Measurements from ENCODE around the gene FLT1.

Gene FLT1

DNA sequence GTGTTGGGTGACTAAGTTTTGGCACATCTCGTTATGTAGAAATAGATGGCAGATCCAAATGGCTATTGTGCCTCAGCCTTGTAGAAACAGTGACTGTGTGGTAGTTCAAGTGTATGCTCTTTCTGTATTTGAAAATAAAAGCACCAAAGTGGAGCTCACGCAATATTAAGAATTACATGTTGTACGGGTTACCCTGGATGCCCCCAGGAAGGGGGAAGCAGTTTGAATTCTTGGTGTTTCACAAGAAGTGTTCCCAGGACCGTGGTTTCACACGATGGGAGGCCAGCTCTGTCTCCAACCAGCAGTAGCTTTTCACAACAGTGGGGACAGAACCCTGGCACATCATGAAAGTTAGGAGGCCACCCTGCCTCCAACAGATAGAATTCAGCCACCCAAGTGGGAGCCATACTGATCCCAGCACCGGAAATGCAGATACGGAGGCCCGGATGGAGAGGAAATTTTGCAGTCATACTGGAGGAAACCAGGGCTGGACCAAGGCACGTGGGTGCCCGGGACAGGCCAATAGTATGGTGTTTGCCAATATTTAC is 8.9 kb downstream of the FLT1 start:
- DNase-seq: no peak

DNA sequence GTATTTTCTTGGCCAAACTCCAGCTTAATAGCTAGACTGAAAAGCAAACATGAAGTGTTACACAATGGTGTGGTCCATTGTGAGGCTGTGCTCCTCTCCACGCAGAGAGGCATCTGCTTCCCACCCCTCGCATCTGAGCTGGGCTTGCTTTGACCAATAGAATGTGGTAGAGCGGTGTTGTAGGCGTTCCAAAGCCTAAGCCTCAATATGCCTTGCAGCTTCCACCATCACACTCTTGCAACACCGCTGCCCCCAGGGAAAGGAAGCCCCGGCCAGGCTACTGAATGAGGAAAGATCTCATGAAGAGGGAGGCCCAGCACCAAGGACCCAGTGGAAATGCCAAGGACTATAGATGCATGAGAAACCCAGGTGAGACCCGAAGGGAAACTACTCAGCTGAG is 9.4 kb downstream of the FLT1 start:
- DNase-seq: no peak

DNA sequence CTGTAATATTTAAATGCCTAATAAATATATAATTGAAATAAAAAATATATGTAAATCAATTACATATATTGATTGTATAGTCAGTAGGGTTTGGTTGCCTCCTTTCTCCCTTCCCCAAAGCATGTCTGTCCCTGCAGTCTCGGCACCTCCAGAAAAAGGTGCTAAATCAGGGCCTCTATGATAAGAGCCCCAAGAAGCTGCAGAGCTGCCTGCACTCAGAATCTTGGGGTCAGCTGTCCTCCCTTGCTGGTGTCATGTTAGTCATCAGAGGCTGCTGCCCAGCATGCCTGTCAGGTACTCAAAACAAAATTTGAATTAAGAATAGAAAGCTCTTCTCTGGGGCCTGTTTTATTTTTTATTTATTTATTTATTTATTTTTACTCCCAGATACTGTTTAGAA is 9.8 kb downstream of the FLT1 start:
- no peak for DNase-seq

DNA sequence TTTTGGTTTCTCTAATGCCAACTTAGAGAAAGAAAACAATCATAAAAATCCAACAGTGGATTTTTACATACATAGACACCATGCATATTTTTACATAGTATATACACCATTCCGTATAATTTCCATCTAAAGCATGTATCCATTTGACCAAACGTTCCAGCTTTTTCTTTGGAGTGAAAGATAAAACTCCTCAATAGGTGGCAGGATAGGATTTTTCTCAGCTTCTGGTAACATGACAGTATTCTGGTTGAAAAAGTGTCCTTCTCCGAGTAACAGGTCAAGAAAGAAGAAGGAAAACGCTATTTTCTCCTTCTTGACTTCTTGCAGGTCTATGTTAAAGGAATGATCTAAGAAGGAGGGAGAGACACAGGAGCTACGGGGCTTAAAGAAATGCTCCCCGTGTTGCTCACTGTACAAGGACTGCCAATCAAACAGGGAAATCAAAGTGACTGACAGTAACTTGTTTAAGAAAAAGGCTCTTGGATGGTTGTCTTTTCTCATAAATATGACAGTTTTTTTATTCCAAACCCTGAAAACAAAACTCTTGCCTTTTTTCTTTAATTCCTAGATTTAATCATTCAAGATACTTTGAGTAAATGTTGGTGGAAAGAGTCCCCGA is 11.5 kb downstream of the FLT1 start:
- DNase-seq: no peak

DNA sequence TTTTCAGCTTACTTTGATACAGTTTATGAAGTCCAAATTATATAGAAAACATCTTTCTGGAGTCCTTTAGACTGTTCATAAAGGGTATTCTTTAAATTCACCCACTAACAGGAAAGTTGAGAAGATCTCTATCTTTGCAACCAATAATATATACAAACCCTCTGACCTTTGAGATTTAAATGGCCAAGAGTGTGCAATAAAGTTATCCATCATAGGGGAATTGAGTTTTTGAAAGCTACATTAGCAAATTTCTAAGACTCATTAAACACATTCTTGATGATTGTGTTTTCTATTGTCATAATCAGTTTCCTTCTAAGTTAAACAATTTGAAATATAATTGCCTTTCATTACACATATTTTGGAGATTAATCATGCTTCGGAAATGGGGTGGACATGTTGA is 15.9 kb downstream of the FLT1 start:
- no peak for DNase-seq

DNA sequence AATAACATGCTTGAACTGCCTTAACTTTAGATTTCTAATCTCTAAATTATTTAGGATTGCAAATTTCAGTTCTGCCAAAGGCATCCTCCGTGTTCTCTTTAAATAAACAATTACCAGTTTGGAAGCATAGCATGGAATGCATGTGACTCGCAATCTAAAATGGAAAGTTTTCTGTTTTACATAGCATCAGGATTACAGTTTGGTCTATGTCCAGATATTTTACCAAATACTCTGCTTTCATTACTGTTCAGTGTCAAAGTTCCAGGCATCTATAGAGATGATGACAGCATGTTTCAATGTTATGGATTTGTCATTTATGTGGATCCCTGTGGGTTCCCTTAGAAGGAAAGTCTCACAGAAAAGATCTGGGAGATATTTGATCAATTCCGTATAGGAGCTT is 16.8 kb downstream of the FLT1 start:
- no peak for DNase-seq

DNA sequence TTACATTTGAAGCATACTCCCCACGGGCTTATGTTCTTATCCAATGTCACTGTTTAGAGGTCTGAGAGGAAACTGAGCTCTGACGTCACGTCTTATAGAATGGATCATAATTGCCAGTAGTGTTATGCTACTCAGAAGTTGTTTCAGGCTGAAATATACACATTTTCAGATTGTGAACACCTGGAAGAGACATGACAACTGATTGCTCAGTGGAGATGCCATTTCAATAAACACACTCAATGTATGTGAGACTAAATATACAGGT is 17.3 kb downstream of the FLT1 start:
- no peak for DNase-seq

DNA sequence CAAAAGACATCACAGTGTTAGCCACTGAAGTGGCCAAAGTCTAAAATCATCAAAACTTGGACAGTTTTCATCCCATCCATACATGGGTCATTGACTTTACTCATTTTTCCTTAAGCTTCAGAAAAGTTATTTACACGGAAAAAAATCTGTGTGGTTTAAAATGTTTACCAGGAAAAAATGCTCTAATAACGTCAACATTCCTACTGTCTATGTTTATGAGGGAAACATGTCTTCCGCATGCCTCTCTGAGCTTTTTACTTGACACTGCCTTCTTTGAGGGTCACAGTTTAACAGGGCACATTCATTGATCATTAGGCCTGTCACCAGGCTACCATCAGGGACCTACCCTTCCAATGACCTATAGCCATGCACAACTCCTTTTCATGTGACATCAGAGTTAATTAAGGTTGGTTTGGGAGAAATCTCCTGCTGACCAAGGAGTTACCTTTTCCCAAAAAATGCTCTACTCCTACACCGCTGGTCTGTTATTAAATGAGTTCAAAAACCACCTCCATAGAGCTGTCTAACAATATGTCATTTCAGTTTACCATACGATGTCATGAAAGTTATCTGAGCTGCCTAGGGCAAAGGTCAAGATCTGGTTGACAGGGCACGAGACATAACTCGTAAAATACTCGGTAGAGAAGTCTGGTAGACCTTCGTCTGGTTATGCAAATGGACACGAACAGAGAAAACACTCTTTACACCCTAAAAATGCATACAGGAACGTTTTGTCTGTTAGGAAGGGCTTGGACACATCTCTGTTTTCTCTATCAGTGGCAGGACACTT is 17.8 kb downstream of the FLT1 start:
- DNase-seq: no peak

DNA sequence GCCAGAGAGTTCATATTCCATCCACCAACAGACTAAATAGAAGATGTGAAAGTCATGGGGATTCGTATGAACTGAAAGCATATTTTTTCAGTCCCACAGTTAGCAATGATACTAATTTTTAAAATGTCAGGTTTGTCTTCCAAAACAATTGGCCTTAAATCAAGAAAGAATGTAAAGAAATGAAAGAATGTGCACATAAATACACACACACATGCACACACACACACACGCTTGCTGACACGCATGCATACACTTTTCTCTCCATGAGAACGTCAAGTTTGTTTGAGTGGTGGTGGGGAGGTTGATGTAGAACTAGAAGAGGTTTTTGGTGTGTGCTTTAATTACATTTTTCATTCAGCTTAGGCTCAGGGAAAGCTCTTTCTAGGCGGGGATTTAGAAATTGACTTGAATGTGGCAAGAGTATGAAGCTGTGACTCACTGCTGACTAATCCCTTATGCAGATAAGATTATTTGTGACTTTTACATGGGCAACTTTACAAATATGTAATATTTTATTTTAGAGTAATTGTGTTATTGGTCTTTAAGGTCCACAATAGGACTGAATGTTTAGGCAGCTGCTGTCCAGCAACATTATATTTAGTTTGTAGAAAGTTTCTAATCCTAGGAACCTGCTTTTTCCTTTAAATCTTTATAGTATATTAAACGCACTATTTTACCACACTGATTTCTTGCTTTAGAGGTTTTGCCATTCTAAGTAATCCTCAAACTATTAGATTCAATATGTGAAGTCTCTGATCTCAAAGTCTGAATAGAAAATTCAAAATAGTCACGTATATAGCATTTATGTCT is 18.8 kb downstream of the FLT1 start:
- DNase-seq: no peak

DNA sequence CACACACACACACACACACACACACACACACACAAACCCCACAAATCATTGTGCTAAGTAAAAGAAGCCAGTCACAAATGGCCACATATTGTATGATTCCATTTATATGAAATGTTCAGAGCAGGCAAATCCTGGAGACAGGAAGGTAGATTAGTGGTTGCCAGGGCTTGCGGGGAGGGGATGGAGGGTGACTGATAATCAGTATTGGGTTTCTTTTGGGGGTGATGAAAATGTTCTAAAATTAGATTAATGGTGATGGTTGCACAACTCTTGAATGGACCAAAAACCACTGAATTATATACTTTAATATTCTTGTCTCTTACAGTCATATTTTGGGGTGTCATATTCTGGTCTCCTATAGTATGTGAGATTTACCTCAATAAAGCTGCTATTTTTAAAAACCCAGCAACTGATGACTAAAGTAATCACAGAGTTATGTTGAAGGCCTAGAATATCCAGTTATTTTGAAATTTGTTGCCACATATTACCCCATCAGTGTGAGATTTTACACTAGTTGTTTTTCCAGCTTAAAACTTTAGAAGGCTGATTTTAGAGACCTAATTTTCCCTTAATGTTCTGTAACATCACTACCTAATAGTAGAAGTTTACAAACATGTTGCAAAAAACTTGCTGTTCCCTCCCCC is 20.3 kb downstream of the FLT1 start:
- DNase-seq: no peak

DNA sequence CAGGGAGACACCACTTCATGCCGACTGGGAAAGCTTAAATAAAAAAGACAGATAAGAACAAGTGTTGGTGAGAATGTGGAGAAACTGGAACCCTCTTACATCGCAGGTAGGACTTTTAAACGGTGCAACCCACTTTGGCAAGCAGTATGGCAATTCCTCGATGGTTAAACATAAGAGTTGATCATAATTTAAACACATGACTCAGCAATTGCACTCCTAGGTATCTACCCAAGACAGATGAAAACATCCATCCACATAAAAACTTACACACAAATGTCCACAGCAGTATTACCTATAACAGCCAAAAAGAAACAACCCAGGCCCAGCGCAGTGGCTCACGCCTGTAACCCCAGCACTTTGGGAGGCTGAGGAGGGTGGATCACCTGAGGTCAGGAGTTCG is 21.9 kb downstream of the FLT1 start:
- no peak for DNase-seq

DNA sequence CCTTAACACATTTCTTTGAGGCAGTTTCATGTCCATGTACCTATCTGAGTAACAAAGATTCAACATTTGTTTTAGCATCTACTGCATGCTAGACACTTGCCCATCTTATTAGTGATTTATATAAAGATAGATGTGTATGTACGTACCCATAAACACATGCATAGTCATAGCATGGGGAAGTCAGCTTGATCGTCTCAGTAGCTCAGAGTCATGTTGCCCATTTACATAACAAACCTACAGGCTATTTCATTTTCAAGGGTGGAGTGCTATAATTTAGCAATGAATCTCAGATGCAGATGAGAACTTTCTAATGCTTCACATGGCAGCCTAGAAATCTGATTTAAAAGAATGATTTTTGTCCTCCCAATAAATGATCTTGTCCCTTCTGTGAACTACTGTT is 23.5 kb downstream of the FLT1 start:
- no peak for DNase-seq

DNA sequence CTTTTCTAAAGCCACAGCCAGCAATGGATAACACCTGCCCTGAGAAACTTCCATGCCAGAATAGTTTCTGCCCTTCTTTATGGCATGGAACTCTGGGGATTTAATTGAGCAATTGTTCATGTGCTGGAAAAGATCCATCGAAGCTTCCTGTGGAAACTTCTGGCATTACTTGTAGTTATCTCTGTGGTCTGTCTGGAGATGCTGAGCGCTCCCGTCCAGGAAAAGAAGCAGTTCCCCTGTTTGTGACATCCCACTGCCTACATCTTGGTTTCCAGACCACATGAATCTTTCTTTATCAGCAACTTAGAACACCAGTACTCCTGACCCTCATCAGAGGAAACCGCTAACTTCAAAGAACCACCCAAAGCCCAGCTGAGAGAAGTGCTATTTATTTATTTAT is 24.6 kb downstream of the FLT1 start:
- no peak for DNase-seq

DNA sequence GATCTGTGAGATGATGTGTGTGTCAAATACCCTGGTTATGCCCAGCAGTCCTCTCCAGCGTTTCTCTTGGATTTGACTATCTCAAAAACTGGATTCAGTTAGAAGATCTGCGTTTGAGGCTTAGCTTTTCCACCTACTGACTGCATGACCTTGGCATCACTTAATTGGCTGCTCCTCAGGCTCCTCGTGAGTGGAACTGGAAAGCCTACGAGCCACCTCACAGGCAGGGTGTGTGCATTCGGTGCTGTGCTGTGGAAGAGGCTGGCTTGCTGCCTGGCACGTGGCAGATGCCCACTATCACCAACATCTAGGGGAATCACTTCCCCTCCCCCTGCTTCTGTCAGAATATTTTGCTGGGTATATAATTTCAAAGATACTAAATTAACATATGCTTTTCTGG is 25.6 kb downstream of the FLT1 start:
- DNase-seq: no peak

DNA sequence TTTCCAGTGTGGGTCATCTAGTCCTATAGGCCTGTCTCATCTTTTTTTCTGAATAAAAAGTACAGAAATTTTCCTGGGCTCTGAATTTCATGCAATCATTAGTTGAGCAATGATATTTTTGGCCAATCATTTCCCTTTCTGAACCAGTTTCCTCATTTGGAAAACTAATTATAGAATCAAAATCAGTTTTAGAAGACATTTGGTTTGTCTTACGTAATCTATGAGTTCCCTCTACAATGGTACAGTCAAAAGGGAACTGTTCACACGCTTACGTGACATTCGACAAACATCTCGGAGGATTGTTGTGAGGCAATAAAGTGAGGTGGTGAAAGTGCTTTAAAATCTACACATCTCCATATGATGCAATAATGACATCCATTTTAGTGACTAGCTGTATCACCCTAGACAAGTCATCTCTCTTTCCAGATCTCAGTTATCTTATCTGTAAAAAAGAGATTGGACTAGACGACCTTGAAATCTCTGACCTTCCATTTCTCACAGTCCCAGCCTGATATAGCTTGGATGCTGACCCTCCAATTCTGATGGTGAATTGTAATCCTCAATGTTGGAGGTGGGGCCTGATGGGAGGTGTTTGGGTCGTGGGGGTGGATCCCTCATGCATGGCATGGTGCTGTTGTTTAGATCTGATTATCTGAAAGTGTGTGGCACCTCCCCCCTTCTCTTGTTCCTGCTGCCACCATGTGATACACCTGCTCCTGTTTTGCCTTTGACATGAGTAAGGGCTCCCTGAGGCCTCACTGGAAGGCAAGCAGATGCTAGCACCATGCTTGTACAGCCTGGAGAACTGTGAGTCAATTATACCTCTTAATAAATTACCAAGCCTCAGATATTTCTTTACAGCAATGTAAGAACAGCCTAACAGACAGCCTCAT is 26.7 kb downstream of the FLT1 start:
- DNase-seq: no peak

DNA sequence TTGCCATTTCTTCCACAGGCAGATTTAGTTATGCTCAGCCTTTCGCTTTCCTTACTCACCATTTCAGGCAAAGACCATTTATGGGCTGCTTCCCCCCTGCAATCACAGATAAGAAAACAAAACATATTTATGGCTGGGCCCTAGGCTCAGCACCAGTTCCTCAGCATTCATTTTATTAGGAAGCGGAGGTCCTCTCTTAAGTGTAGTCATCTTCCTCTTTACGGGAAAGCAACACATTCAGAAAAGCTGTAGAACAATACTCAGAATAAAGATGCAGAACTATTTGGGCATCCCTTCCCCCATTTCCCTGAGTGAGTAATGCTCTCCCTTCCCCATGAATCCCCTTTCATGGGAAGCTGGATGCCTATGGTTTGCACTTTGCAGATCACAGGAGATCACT is 27.9 kb downstream of the FLT1 start:
- no peak for DNase-seq

DNA sequence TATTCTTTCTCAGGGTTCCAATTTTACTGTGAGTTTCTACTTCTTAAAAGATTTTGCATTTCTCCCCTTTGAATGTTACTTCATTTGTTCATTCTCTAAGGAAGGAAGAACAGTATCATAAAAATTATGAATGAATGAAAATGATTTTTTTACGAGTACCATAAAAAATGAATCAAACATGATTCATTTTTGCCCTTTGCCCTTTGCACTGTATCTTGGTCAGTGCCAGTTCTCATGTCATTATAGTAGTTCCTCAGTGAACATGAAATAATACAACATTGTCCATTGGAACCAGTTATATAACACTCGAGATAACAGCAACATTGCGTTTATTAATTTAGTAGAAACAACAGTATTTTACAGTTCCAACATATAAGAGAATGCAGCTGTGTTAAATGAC is 28.8 kb downstream of the FLT1 start:
- DNase-seq: no peak

DNA sequence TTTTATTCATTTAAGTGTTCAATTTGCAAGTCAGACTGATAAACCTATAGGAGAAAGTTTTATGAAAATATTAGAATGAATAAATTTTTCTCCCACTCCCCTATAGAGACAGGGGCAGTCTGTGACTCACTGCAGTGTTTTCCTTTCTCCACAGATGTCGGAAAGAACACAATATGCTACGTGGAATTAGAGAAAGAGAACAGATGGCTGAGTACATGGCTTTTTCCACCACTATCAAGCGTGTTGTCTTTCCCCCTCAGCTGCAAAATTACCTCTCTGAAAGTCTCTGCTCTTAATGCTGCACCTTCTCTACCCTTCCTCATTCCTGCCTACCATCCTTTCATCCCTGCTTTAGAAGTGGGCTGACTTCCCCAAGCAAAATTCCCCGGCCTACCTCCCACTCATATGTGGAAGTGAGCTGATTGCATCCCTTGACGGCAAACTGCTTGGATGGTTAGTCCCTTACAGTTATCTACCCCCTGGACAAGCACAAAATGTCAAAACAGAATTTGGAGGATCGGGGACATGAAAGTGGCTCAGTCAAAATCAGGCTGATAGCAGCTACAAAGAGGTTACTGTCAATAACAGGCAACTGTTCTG is 30.0 kb downstream of the FLT1 start:
- no peak for DNase-seq

DNA sequence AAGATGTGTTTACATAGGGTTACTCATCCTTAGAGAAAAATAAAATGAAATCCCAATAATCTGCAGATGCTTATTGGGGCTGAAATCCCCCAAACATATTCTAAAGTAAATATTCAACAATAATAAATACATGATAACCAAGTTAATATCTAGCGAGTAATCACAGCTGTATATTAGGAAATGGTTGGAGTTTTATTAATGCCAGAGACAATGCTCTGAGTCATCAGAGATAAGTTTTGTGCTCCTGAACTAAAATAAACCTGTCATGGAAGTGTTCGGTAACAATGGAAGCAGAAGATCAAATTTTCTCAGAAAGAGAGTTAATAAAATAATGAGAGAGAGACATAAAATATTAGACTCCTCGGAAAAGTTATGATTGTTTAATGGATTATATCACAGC is 31.4 kb downstream of the FLT1 start:
- DNase-seq: no peak

DNA sequence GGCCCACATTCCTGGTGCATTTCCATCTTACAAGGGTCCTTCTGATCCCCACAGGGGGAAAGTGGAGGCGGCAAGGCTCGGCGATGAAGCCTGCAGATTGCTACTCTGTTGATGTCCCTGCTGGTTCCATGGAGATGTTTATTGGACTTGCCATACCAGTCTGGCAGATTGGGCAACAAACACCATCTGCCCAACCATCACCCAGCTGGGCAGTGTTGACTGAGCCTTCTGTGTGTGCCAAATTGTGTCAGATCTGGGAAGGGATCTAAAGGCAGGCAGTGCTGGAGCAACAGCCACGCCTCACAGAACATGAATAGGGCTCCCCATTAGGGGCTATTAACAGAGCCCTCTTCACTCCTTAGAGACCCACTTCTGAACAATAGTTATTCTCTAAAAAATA is 35.0 kb downstream of the FLT1 start:
- DNase-seq: no peak

DNA sequence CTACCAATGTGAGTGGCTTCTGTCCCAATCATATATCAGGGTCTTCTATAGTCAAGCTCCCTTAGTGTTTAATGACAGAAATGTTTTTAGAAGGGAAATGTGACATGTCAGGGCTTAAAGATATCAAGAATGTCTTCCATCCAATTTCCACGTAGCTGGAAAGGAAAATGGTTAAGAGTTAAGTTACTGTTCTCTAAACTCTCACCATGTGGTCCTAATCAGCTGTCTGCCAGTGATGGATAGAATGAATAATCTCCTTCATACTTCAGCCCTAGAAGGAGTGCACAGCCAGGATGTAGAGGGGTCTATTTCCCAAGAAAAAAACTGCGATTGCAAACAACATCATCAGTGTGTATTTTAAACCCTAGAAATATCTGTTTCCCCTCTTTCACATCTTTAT is 36.3 kb downstream of the FLT1 start:
- DNase-seq: no peak

DNA sequence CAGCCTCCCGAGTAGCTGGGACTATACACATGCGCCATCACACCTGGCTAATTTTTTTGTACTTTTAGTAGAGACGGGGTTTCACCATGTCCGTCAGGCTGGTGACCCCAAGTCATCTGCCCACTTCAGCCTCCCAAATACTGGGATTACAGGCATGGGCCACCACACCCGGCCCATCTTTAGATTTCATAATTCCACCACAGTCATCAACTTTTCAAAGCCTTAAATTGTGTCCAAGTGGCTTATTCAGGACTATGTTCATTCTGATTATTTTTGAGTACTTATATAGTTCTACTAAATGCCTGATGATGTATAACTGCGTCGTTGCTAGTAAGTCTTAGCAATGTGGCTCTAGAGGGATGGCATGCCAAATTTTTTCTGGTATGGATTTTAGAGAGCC is 36.9 kb downstream of the FLT1 start:
- no peak for DNase-seq

Measured in NCI-H748 treated with DMSO at 0.1 percent for 48 hours (cell line).